K562 (cell line): ENCODE results near the gene P2RX1. TPM values are rescaled to one million over a fixed set of nuclear protein-coding genes. Genes with fewer than 3 reads are reported as not detected.

ENCODE experiments used
- ADNP ChIP-seq: fragments of 200-800 bp; sonication (Bioruptor generic); IDR thresholded peaks from 2 replicates; pipeline ENCODE4 v1.6.1; 2016; ENCODE audit warnings: missing genetic modification characterization, missing compliant biosample characterization
- CBX1 ChIP-seq: sonication (generic); IDR thresholded peaks from 2 replicates; pipeline ENCODE4 v1.6.1; 2016; ENCODE audit warnings: antibody characterized with exemption, low read depth, mild to moderate bottlenecking
- CTBP1 ChIP-seq: fragments of 450-650 bp; IDR thresholded peaks from 2 replicates; pipeline ENCODE4 v1.6.1; 2016; ENCODE audit warnings: borderline replicate concordance
- NR2C2 ChIP-seq, 2 experiments: fragments of 200-800 bp in 1 of 2; sonication (Bioruptor generic) in 1 of 2; sonication (generic) in 1 of 2; formaldehyde crosslinking in 1 of 2; IDR thresholded peaks; 2 replicates each; pipeline versions ENCODE4 v1.6.1 to v1.8.0; 2016 to 2022; ENCODE audit warnings: mild to moderate bottlenecking in 1 of 2, missing compliant biosample characterization in 1 of 2, missing genetic modification characterization in 1 of 2, missing genetic modification reagents in 1 of 2
- NR3C1 ChIP-seq: sonication (generic); formaldehyde crosslinking; IDR thresholded peaks from 2 replicates; pipeline ENCODE4 v1.8.1; 2022; ENCODE audit warnings: missing genetic modification reagents
- NR4A1 ChIP-seq, 2 experiments: fragments of 250-450 bp in 1 of 2; fragments of 450-650 bp in 1 of 2; sonication (Bioruptor Pico) in 1 of 2; IDR thresholded peaks; 2 replicates each; pipeline versions ENCODE4 v1.4.0 to v1.6.1; 2016 to 2020; ENCODE audit warnings: mild to moderate bottlenecking in 2 of 2, missing compliant biosample characterization in 1 of 2, missing genetic modification characterization in 1 of 2, moderate library complexity in 1 of 2
- NRF1 ChIP-seq, 2 experiments: fragments of 450-650 bp; IDR thresholded peaks in 1 of 2; conservative IDR thresholded peaks in 1 of 2; 2 replicates each; pipeline ENCODE4 v1.6.1; 2014; ENCODE audit warnings: mild to moderate bottlenecking in 2 of 2
- OTX1 ChIP-seq: fragments of 450-650 bp; formaldehyde crosslinking; IDR thresholded peaks from 2 replicates; pipeline ENCODE4 v1.4.0; 2022; ENCODE audit warnings: mild to moderate bottlenecking
- POU5F1 ChIP-seq: fragments of 150-350 bp; IDR thresholded peaks from 2 replicates; pipeline ENCODE4 v1.6.1; 2014; ENCODE audit warnings: borderline replicate concordance, low read length, low read depth, mild to moderate bottlenecking; ENCODE audit not compliant: partially characterized antibody
- SAFB2 ChIP-seq: fragments of 200-400 bp; formaldehyde crosslinking; IDR thresholded peaks from 2 replicates; pipeline ENCODE4 v1.6.1; 2018; ENCODE audit warnings: borderline replicate concordance, low read length, low read depth, moderate library complexity; ENCODE audit not compliant: severe bottlenecking
- SETDB1 ChIP-seq: IDR thresholded peaks from one replicate; pipeline ENCODE4 v1.6.1; 2012; ENCODE audit warnings: low read length, control low read depth, inconsistent platforms
- SNRNP70 ChIP-seq: fragments of 200-400 bp; formaldehyde crosslinking; optimal IDR thresholded peaks from 2 replicates; pipeline ENCODE3; 2017; ENCODE audit warnings: low read depth, low read length
- SOX6 ChIP-seq: fragments of 450-650 bp; IDR thresholded peaks from 2 replicates; pipeline ENCODE4 v1.6.1; 2014; ENCODE audit warnings: mild to moderate bottlenecking
- STAG1 ChIP-seq: sonication (generic); formaldehyde crosslinking; IDR thresholded peaks from 2 replicates; pipeline ENCODE4 v1.5.0; 2020; ENCODE audit warnings: missing genetic modification reagents, borderline replicate concordance
- ZFP1 ChIP-seq: fragments of 450-650 bp; formaldehyde crosslinking; IDR thresholded peaks from 2 replicates; pipeline ENCODE4 v1.4.0; 2020; ENCODE audit warnings: mild to moderate bottlenecking, mixed read lengths
- ZNF24 ChIP-seq: fragments of 450-650 bp; IDR thresholded peaks from 2 replicates; pipeline ENCODE4 v1.6.1; 2016
- ZNF316 ChIP-seq: fragments of 450-650 bp; IDR thresholded peaks from 2 replicates; pipeline ENCODE4 v1.6.1; 2016
- polyA plus RNA-seq, 8 experiments: library from polyadenylated mRNA; depleted of rRNA in 4 of 8; stranded (reverse) in 5 of 8; unstranded in 3 of 8; fragments of >200 nt; fragmentation: Nextera tagmentation in 2 of 8; fragmentation: Illumina TruSeq in 1 of 8; extraction: Ambion mirVana in 2 of 8; extraction: Trizol in 1 of 8; gene quantifications; 2 replicates each; pipeline versions ENCODE4 v1.2.1 to v1.2.3, GENCODE V29; 2011 to 2014; ENCODE audit warnings: inconsistent platforms in 1 of 8, missing spikeins in 1 of 8
- total RNA-seq, 7 experiments: library from RNA; depleted of rRNA in 6 of 7; stranded (reverse); fragments of >200 nt in 6 of 7; fragmentation: Illumina TruSeq in 2 of 7; extraction: Trizol in 2 of 7; gene quantifications; 2 replicates each; pipeline versions ENCODE4 v1.2.1 to v1.2.3, GENCODE V29; 2011 to 2021; ENCODE audit warnings: low replicate concordance in 1 of 7
- TF ChIP-seq, protein P1 (sequence below): fragments of 250-450 bp; sonication (Bioruptor Pico); IDR thresholded peaks from 2 replicates; pipeline ENCODE4 v1.8.0; 2021; ENCODE audit warnings: moderate library complexity, mild to moderate bottlenecking, inconsistent platforms
- TF ChIP-seq, protein P2 (sequence below): sonication (generic); formaldehyde crosslinking; IDR thresholded peaks from 2 replicates; pipeline ENCODE4 v1.8.0; 2023; ENCODE audit warnings: mild to moderate bottlenecking, missing genetic modification reagents
- TF ChIP-seq, protein P3 (sequence below): sonication (generic); formaldehyde crosslinking; IDR thresholded peaks from 2 replicates; pipeline ENCODE4 v1.9.0; 2022; ENCODE audit warnings: mild to moderate bottlenecking, missing genetic modification reagents
- TF ChIP-seq, protein P4 (sequence below): fragments of 450-650 bp; conservative IDR thresholded peaks from 2 replicates; pipeline ENCODE4 v1.6.1; 2016; ENCODE audit warnings: missing genetic modification characterization, low read depth, mild to moderate bottlenecking, control low read depth, missing compliant biosample characterization

The P2RX1 gene
- total and polyA plus RNA-seq, 9 of the 15 experiments (the other 6 are each of a cell fraction or from before 2014, with no cell fraction given): 0.27 to 20.3 (median 10.3) TPM

DNA sequence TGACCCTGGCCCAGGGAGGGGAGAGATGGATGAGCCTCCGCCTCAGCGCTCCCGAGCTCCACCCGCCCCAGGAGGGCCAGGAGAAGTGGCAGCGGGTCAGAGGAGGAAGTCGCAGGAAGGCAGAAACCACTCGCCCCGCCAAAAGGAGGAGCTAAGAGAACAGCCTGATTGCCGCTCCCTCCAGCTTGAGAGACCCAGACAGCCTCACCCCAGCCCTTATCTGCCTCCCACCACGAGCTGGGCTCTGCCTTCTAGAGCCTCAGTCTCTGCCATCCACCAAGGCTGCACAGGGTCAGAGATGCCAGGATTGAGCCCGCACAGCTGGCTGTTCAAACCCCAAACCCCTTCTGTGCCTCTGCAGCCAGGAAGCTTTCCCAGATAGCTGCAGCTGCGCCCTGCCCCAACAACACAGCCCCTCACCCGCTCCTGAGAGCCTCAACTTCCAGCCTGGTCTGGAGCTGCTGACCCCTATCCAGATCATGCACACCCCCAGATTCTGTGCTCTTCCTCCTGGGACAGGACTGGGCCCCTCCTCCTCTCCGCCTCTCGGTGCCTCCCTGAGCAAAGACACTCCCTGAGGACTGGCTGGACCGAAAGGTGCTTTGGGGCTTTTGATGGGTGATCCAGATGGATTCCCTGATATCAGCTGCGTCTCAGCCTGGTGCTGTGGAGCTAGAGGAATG lies 49.0 kb upstream of the P2RX1 start (continued):
- TF ChIP-seq ZFP1 (CRISPR knock-in tag) (no peak), NR2C2 (CRISPR knock-in tag; IDR thresholded peaks at IDR 0.05) (no peak), NR2C2 (tag; IDR thresholded peaks at IDR 0.05) (no peak), SOX6 (0 out of 2 replicates have a peak, but pooled peaks have one; percentile 19), SAFB2 (no peak), SNRNP70 (no peak), NR4A1 (CRISPR knock-in tag; IDR thresholded peaks at IDR 0.05) (no peak), NR4A1 (tag; IDR thresholded peaks at IDR 0.05) (no peak), STAG1 (no peak), ZNF24 (no peak), OTX1 (CRISPR knock-in tag) (no peak), CBX1 (no peak), NRF1 (conservative IDR thresholded peaks at IDR 0.05 in 1 of 2, IDR thresholded peaks at IDR 0.05 in 1 of 2) (peak in 1 of 2 experiments; percentile 27; a peak in 1 of 4 replicates), ADNP (tag) (no peak), NR3C1 (CRISPR knock-in tag) (no peak), SETDB1 (no peak), ZNF316 (no peak), POU5F1 (no peak), CTBP1 (peak; percentile 94)
- TF ChIP-seq, protein P1, sequence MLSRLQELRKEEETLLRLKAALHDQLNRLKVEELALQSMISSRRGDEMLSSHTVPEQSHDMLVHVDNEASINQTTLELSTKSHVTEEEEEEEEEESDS (CRISPR knock-in tag): no peak
- TF ChIP-seq, protein P2, sequence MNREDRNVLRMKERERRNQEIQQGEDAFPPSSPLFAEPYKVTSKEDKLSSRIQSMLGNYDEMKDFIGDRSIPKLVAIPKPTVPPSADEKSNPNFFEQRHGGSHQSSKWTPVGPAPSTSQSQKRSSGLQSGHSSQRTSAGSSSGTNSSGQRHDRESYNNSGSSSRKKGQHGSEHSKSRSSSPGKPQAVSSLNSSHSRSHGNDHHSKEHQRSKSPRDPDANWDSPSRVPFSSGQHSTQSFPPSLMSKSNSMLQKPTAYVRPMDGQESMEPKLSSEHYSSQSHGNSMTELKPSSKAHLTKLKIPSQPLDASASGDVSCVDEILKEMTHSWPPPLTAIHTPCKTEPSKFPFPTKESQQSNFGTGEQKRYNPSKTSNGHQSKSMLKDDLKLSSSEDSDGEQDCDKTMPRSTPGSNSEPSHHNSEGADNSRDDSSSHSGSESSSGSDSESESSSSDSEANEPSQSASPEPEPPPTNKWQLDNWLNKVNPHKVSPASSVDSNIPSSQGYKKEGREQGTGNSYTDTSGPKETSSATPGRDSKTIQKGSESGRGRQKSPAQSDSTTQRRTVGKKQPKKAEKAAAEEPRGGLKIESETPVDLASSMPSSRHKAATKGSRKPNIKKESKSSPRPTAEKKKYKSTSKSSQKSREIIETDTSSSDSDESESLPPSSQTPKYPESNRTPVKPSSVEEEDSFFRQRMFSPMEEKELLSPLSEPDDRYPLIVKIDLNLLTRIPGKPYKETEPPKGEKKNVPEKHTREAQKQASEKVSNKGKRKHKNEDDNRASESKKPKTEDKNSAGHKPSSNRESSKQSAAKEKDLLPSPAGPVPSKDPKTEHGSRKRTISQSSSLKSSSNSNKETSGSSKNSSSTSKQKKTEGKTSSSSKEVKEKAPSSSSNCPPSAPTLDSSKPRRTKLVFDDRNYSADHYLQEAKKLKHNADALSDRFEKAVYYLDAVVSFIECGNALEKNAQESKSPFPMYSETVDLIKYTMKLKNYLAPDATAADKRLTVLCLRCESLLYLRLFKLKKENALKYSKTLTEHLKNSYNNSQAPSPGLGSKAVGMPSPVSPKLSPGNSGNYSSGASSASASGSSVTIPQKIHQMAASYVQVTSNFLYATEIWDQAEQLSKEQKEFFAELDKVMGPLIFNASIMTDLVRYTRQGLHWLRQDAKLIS (CRISPR knock-in tag): no peak
- TF ChIP-seq, protein P3, sequence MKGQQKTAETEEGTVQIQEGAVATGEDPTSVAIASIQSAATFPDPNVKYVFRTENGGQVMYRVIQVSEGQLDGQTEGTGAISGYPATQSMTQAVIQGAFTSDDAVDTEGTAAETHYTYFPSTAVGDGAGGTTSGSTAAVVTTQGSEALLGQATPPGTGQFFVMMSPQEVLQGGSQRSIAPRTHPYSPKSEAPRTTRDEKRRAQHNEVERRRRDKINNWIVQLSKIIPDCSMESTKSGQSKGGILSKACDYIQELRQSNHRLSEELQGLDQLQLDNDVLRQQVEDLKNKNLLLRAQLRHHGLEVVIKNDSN: no peak
- TF ChIP-seq, protein P4, sequence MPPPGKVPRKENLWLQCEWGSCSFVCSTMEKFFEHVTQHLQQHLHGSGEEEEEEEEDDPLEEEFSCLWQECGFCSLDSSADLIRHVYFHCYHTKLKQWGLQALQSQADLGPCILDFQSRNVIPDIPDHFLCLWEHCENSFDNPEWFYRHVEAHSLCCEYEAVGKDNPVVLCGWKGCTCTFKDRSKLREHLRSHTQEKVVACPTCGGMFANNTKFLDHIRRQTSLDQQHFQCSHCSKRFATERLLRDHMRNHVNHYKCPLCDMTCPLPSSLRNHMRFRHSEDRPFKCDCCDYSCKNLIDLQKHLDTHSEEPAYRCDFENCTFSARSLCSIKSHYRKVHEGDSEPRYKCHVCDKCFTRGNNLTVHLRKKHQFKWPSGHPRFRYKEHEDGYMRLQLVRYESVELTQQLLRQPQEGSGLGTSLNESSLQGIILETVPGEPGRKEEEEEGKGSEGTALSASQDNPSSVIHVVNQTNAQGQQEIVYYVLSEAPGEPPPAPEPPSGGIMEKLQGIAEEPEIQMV (tag): no peak
